Fibroblast of lung (primary cell): ENCODE measurements around the gene GDF11. TPM values are rescaled to one million over a fixed set of nuclear protein-coding genes. Genes with fewer than 3 reads are reported as not detected.
A peak's percentile ranks its signal among the peaks of the same experiment; 100 is the strongest.

ENCODE experiments used
- DNase-seq, 2 donors: peaks; one replicate each; pipeline versions ENCODE4 v3.0.0 to v3.0.0-alpha.2; 2010; ENCODE audit warnings: low read depth in 2 of 2
- H2AFZ ChIP-seq: 2 replicates; pipeline ENCODE4 v1.5.1; 2012; ENCODE audit warnings: low read length, control low read depth, inconsistent platforms
- H3K27ac ChIP-seq: 2 replicates; pipeline ENCODE4 v1.5.1; 2011; ENCODE audit warnings: low read length, control low read depth; ENCODE audit not compliant: insufficient read depth
- H3K27me3 ChIP-seq: 2 replicates; pipeline ENCODE4 v1.5.1; 2011; ENCODE audit warnings: mild to moderate bottlenecking, low read length; ENCODE audit not compliant: control insufficient read depth, insufficient read depth
- H3K36me3 ChIP-seq: 2 replicates; pipeline ENCODE4 v1.5.1; 2011; ENCODE audit warnings: low read length; ENCODE audit not compliant: control insufficient read depth, insufficient read depth
- H3K4me1 ChIP-seq: 2 replicates; pipeline ENCODE4 v1.5.1; 2011; ENCODE audit warnings: low read length; ENCODE audit not compliant: control insufficient read depth, insufficient read depth; ENCODE audit errors: extremely low read depth
- H3K4me2 ChIP-seq: 2 replicates; pipeline ENCODE4 v1.5.1; 2011; ENCODE audit warnings: low read length, control low read depth; ENCODE audit not compliant: insufficient read depth; ENCODE audit errors: extremely low read depth
- H3K4me3 ChIP-seq, 4 experiments: fragments of 200-600 bp in 1 of 4; sonication (generic) in 1 of 4; replicated peaks in 1 of 4; 2 replicates each; pipeline ENCODE4 v1.5.1; 2011 to 2016; ENCODE audit warnings: low read length in 4 of 4, low read depth in 3 of 4, mild to moderate bottlenecking in 3 of 4, control low read depth in 2 of 4, inconsistent platforms in 1 of 4, mixed read lengths in 1 of 4; ENCODE audit not compliant: insufficient read depth in 1 of 4; ENCODE audit errors: control extremely low read depth in 1 of 4
- H3K79me2 ChIP-seq: 2 replicates; pipeline ENCODE4 v1.5.1; 2012; ENCODE audit warnings: mild to moderate bottlenecking, low read length, inconsistent platforms; ENCODE audit not compliant: control insufficient read depth, insufficient read depth
- H3K9ac ChIP-seq: 2 replicates; pipeline ENCODE4 v1.5.1; 2011; ENCODE audit warnings: mild to moderate bottlenecking, low read length, control low read depth; ENCODE audit not compliant: insufficient read depth
- H3K9me3 ChIP-seq: 2 replicates; pipeline ENCODE4 v1.5.1; 2012; ENCODE audit warnings: low read depth, low read length; ENCODE audit not compliant: control insufficient read depth, insufficient read depth
- H4K20me1 ChIP-seq: 2 replicates; pipeline ENCODE4 v1.5.1; 2011; ENCODE audit warnings: low read length; ENCODE audit not compliant: control insufficient read depth, insufficient read depth; ENCODE audit errors: extremely low read depth
- EZH2 ChIP-seq: IDR thresholded peaks from 2 replicates; pipeline ENCODE4 v1.5.1; 2012; ENCODE audit warnings: low read length, control low read depth, mild to moderate bottlenecking; ENCODE audit errors: missing control alignments
- polyA plus RNA-seq, 2 donors: library from polyadenylated mRNA; depleted of rRNA in 1 of 2; stranded (reverse) in 1 of 2; unstranded in 1 of 2; fragments of >200 nt; gene quantifications; 2 replicates each; pipeline ENCODE4 v1.2.1, GENCODE V29; 2011 to 2012; ENCODE audit warnings: missing spikeins in 1 of 2
- total RNA-seq: library from RNA; depleted of rRNA; stranded (reverse); fragments of >200 nt; gene quantifications from 2 replicates; pipeline ENCODE4 v1.2.1, GENCODE V29; 2014
- TF ChIP-seq, protein P1 (sequence below), 2 donors: IDR thresholded peaks in 1 of 2; conservative IDR thresholded peaks in 1 of 2; 1 replicate in 1 of 2; 2 replicates in 1 of 2; pipeline ENCODE4 v1.5.1; 2011 to 2012; ENCODE audit warnings: low read length in 2 of 2, control low read depth in 1 of 2, inconsistent platforms in 1 of 2, low read depth in 1 of 2, mild to moderate bottlenecking in 1 of 2

Gene GDF11
- total and polyA plus RNA-seq, 2 donors (not counting 1 experiment from before 2014, with no cell fraction given) = 4.3 to 9.4 TPM

DNA sequence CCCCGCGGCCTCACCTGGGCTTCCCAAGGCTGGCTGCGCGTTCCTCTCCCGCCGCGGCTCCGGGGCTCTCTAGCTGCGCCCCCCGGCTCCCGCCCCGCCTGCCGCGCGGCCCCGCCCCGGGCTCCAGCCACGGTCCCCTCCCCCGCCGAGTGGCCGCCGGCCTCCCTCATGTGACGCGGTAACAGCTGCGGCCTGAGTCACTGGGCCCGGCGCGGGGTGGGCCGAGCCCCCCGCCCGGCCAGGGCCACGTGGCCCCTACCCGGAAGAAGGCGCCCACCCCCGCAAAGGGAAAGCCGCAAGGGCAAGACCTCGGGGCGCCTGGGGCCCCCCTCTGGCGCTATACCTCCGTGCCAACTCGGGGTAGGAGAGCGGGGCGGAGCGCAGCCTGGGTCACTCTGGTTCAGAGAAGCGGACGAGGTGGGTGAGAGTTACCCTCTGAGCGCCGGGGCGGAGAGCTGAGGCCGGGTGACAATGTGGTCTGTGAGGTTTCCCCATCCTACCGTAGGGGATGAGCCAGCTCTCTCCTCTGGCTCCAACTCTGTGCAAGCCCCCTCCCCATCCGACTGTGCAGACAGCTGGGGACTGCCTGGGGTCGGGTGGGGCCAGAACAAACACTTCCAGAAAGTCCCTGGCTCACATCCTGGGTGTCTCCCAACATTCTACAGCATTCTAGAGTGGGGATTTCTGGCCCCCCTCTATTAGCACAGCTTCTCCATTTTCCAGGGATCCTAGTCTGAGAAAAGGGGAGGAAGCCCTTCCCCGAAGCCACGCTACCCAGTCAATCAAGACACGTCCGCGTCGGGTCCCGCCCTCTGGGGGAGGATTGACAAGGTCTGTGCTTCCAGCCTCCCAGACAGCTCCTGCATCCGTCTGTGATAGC is 13.7 kb upstream of the GDF11 start, which contains the start of gene CD63:
Gene CD63, minus strand, starts transcription at position 71 of the 880 bp plus-strand sequence. CDS start 668 bp downstream, outside the sequence.
- Histone ChIP-seq H2AFZ (no peak within 1 kb of the TSS), H3K9ac (peak within 1 kb of the TSS; percentile 96), H3K4me2 (peak within 1 kb of the TSS; percentile 98), H3K4me1 (peaks cover 24% of the 10 kb centered on the region), H3K36me3 (peaks cover 14% of the 10 kb centered on the region), H3K79me2 (peaks cover 50% of the 10 kb centered on the region), H3K27ac (peak within 1 kb of the TSS; percentile 99), H3K4me3 (peak within 1 kb of the TSS; percentile 80 to 93 (median 89)), H3K9me3 (no peaks in the 10 kb centered on the region), H4K20me1 (no peaks in the 10 kb centered on the region), H3K27me3 (no peaks in the 10 kb centered on the region)
- TF ChIP-seq, protein P1, sequence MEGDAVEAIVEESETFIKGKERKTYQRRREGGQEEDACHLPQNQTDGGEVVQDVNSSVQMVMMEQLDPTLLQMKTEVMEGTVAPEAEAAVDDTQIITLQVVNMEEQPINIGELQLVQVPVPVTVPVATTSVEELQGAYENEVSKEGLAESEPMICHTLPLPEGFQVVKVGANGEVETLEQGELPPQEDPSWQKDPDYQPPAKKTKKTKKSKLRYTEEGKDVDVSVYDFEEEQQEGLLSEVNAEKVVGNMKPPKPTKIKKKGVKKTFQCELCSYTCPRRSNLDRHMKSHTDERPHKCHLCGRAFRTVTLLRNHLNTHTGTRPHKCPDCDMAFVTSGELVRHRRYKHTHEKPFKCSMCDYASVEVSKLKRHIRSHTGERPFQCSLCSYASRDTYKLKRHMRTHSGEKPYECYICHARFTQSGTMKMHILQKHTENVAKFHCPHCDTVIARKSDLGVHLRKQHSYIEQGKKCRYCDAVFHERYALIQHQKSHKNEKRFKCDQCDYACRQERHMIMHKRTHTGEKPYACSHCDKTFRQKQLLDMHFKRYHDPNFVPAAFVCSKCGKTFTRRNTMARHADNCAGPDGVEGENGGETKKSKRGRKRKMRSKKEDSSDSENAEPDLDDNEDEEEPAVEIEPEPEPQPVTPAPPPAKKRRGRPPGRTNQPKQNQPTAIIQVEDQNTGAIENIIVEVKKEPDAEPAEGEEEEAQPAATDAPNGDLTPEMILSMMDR (conservative IDR thresholded peaks at IDR 0.05 in 1 of 2, IDR thresholded peaks at IDR 0.05 in 1 of 2; ENCODE audit: low read depth in 1 of 2, low read length in 2 of 2) = no peak
- TF ChIP-seq EZH2 = no peak
- peak; percentile 95 to 96 for DNase-seq

DNA sequence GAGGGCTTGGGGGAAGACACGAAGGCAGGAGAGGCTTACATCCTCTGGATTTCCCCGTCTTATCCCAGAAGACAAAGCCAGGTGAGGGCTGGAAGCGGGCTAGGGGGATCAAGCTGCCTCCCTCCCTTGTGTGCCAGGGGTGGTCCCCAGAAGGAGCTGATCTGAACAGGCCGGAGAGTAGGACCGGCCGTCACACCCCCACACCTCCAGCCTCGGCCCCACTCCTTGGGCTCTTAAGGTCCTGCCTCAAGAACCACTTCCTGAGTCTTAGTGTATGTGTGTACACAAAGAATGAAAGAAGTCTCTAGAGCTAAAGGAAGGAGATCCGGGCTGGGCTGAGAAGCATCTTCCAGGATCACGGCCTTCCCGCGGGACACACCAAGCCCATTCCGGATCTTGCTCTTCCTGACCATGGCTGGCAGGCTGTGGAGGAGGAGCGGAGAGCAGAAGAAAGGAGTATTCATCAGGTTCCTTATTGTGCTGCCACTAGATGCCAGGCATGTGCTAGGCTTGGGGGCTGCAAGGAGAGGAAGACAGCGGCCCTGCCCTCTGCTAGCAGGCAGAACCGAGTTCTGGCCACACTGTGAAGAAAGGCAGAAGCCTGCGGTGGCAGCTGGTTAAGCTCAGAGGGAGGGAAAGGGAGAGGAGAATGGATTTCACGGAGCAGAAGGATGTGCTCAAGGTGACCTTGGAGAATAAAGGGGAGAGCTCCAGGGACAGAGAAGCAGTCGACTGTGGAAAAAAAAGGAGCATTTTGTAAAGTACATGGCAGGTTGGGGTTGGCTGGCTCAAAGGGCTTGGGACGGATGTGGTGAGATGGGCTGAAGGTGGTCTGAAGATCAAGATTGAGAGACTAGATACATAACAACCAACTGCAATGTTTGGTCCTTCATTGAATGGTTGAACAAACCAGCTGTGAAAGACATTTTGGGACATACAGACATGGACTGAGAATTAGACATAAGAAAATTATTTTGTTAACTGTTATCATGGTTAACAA is 12.8 kb upstream of the GDF11 start:
- Histone ChIP-seq H3K79me2 (peaks cover 44% of the 10 kb centered on the region), H3K36me3 (peaks cover 10% of the 10 kb centered on the region), H3K4me1 (peaks cover 17% of the 10 kb centered on the region), H3K4me3 (peak overlapping the region; percentile 65 to 80 (median 68)), H3K27me3 (no peaks in the 10 kb centered on the region), H3K4me2 (peak overlapping the region; percentile 84), H2AFZ (no peak overlapping the region), H3K27ac (peak overlapping the region; percentile 99), H3K9me3 (no peaks in the 10 kb centered on the region), H4K20me1 (no peaks in the 10 kb centered on the region), H3K9ac (peak overlapping the region; percentile 96)
- DNase-seq = peak; percentile 57 to 79
- TF ChIP-seq, protein P1 (conservative IDR thresholded peaks at IDR 0.05 in 1 of 2, IDR thresholded peaks at IDR 0.05 in 1 of 2; ENCODE audit: low read depth in 1 of 2, low read length in 2 of 2) = peak in 1 of 2 donors; percentile 3
- TF ChIP-seq EZH2 = no peak
